Medulla oblongata (tissue), 1 donor: Measurements from ENCODE around the gene ABHD10.

Experiments
- DNase-seq: peaks from one replicate; pipeline ENCODE4 v3.0.0-alpha.2; 2015; ENCODE audit errors: extremely low spot score

Gene ABHD10

GRCh38 chr3:111978583-111979433 lies at the start of gene ABHD10:
TSS of gene ABHD10 (plus strand) at chr3:111979026. CDS start at chr3:111979062, 36 bp downstream.
- peak; percentile 99 for DNase-seq

- no peak for DNase-seq
Observed at GRCh38 chr3:111929484-111929883, 49.3 kb upstream of the ABHD10 start.

GRCh38 chr3:111932946-111933345 lies 45.9 kb upstream of the ABHD10 start:
- DNase-seq = no peak

- DNase-seq = no peak
Observed at GRCh38 chr3:111936191-111936841, 42.5 kb upstream of the ABHD10 start.

GRCh38 chr3:111936967-111937366 lies 41.9 kb upstream of the ABHD10 start:
- no peak for DNase-seq

GRCh38 chr3:111937871-111938270 lies 41.0 kb upstream of the ABHD10 start:
- DNase-seq = no peak

GRCh38 chr3:111939873-111940272 lies 39.0 kb upstream of the ABHD10 start:
- DNase-seq = no peak

- no peak for DNase-seq
Observed at GRCh38 chr3:111943533-111943932, 35.3 kb upstream of the ABHD10 start.

- no peak for DNase-seq
Observed at GRCh38 chr3:111944372-111944771, 34.5 kb upstream of the ABHD10 start.

GRCh38 chr3:111947231-111947630 lies 31.6 kb upstream of the ABHD10 start:
- no peak for DNase-seq

GRCh38 chr3:111948786-111949185 lies 30.0 kb upstream of the ABHD10 start:
- DNase-seq = no peak

- DNase-seq = no peak
Observed at GRCh38 chr3:111949712-111950111, 29.1 kb upstream of the ABHD10 start.

GRCh38 chr3:111951032-111951431 lies 27.8 kb upstream of the ABHD10 start:
- no peak for DNase-seq

- DNase-seq = no peak
Observed at GRCh38 chr3:111952086-111952485, 26.7 kb upstream of the ABHD10 start.

GRCh38 chr3:111952866-111953450 lies 25.9 kb upstream of the ABHD10 start:
- no peak for DNase-seq

GRCh38 chr3:111954228-111954990 lies 24.4 kb upstream of the ABHD10 start:
- DNase-seq = no peak

GRCh38 chr3:111955876-111956275 lies 22.9 kb upstream of the ABHD10 start:
- no peak for DNase-seq

- peak; percentile 34 for DNase-seq
Observed at GRCh38 chr3:111956449-111956848, 22.4 kb upstream of the ABHD10 start.

- DNase-seq = peak; percentile 63
Observed at GRCh38 chr3:111956995-111957734, 21.7 kb upstream of the ABHD10 start.

GRCh38 chr3:111961461-111962164 lies 17.2 kb upstream of the ABHD10 start:
- DNase-seq = no peak

GRCh38 chr3:111963424-111963823 lies 15.4 kb upstream of the ABHD10 start:
- DNase-seq = no peak
